Mucosa of descending colon (tissue), 3 donors: ENCODE measurements around the gene PDCD7. TPM values are rescaled to one million over a fixed set of nuclear protein-coding genes. Genes with fewer than 3 reads are reported as not detected.

Experiments
- ATAC-seq: fragments of 200-7000 bp; cut with Tn5 transposase; one replicate; pipeline ENCODE4 v1.9.1; 2020; ENCODE audit warnings: mild to moderate bottlenecking, moderate library complexity
- DNase-seq, 3 donors: peaks; one replicate each; pipeline ENCODE4 v3.0.0-alpha.2; 2020
- H3K36me3 ChIP-seq: fragments of 200-600 bp; one replicate; pipeline ENCODE4 v1.8.0; 2021; ENCODE audit warnings: low read depth, mild to moderate bottlenecking
- H3K4me1 ChIP-seq: fragments of 200-600 bp; one replicate; pipeline ENCODE4 v1.8.0; 2021; ENCODE audit warnings: low read depth, mild to moderate bottlenecking
- H3K4me3 ChIP-seq: fragments of 200-600 bp; one replicate; pipeline ENCODE4 v1.8.0; 2021; ENCODE audit warnings: mild to moderate bottlenecking
- H3K9me3 ChIP-seq: fragments of 200-600 bp; one replicate; pipeline ENCODE4 v1.8.0; 2021; ENCODE audit warnings: mild to moderate bottlenecking
- CTCF ChIP-seq: fragments of 200-600 bp; IDR thresholded peaks from one replicate; pipeline ENCODE4 v1.8.0; 2022; ENCODE audit warnings: antibody characterized with exemption, mild to moderate bottlenecking
- intact Hi-C, 2 donors: fragments of 100-400 bp; cut with DNase I in 1 of 2; cut with micrococcal nuclease in 1 of 2; formaldehyde crosslinking; loops; one replicate each; pipeline versions ENCODE4 v1.11.0 to v1.11.1; 2022; cut with DNase I, micrococcal nuclease
- total RNA-seq, 3 donors: library from RNA; stranded (reverse); fragmentation: NEBNext Ultra II Directional in 2 of 3; extraction: Animal tissue kit (Norgen Biotek cat#: 25700) in 2 of 3; gene quantifications; one replicate each; pipeline versions ENCODE4 v1.2.1 to v1.2.4, GENCODE V29; 2021 to 2023
- donor health status: DM: no; HTN: no; CAD: no; lungs with moderate emphysema.
- donor health status: DM: no; HTN: no; CAD: no.
- donor health status: DM: no; HTN: yes; CAD: no.

Gene PDCD7
- total RNA-seq, 3 donors from 2014 or later, result 12.0 to 32.9 (median 13.4) TPM

DNA sequence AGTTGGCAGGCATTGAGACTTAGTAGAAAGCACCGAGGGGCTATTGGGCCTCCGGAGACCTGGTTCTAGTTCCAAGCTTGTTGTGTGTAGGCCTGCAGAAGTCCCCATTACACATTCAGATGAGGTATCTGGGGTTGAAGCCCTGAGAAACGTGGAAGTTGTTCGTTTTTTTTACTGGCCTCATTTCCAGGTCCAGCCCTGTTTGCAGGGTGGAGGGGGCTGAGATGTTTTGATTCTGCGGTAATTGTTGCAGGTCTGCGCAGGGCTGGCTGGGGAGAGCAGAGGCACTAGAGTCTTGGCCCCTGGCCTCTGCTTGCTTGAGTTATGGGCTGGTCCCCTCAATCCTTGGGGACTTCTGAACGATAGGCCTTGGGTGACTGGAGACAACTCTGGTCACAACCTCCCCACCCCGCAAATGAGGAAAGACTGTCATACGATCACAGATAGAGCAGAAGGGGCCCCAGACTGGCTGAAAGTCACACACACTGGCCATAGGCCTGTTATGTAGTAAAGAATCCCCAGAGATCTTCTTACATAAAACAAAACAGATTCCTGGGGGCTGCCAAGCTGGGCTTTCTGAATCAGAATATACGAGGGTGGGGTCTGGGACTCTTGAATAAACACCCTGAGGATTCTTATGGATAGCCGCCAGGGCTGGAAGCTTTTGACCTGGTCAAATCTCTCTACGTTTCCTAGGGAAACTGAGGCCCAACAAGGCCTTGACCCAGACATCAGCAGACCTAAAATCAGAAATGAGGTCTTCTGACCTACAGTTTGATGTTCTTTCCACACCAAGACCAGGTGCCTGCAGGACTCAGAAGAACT, 41.5 kb downstream of the PDCD7 start:
- intact Hi-C loops, result no loop called here
- DNase-seq (no peak), ATAC-seq (no peak)
- no peaks in the 10 kb centered on the region for H3K9me3 ChIP-seq
- no peaks in the 10 kb centered on the region for H3K36me3 ChIP-seq
- no peak for TF ChIP-seq CTCF
- peaks cover 24% of the 10 kb centered on the region for H3K4me1 ChIP-seq
- H3K4me3 ChIP-seq, result no peak overlapping the region

DNA sequence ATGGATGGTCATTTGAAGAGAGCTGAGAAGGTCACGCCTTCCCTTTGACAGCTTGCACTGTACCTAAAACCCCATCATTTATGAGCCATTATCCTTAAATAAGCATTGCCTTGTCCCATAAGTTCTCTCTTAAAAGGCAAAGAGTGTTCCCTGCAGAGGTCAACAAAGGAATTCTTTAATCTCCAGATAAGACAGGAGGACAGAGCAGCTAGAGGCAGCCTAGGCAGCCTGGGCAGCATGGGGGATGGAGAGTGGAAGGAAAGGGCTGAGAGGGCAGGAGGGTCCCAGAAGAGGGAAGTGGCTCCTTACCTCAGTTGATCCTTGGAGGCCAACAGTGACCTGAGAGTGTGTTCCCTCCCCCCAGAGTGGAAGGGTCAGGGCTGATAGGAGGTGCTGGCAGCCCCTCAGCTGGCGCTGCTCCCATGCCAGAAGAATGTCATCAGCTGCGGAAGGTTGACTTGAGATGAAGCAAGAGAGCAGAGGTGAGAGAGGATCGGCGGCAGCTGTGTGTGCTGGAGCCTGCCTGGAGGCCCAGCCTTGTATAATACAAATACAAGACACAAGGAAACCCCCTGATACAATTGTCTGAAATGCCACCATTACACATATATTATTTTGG, 44.3 kb downstream of the PDCD7 start:
- H3K4me3 ChIP-seq, result no peak overlapping the region
- peaks cover 24% of the 10 kb centered on the region for H3K4me1 ChIP-seq

GRCh38 chr15:65088643-65089021, 45.0 kb downstream of the PDCD7 start:
- no peak for TF ChIP-seq CTCF
- no peaks in the 10 kb centered on the region for H3K9me3 ChIP-seq
- H3K4me1 ChIP-seq, result peaks cover 24% of the 10 kb centered on the region
- intact Hi-C loops, result loop anchor here in 1 of 2 donors (10.0 kb wide), 1 partner anchor 54 kb away; no protein-coding TSS in a partner anchor
- H3K36me3 ChIP-seq, result no peaks in the 10 kb centered on the region
- DNase-seq, result peak in 2 of 3 donors; percentile 73 to 79
- ATAC-seq, result peak; percentile 91
- H3K4me3 ChIP-seq, result no peak overlapping the region

More for the DNA sequence above, 44.3 kb downstream of the PDCD7 start:
- no peak for TF ChIP-seq CTCF
- no peaks in the 10 kb centered on the region for H3K9me3 ChIP-seq
- intact Hi-C loops, result loop anchor here in 1 of 2 donors (10.0 kb wide), 1 partner anchor 55 kb away; no protein-coding TSS in a partner anchor
- no peak for ATAC-seq
- no peaks in the 10 kb centered on the region for H3K36me3 ChIP-seq
- no peak for DNase-seq

DNA sequence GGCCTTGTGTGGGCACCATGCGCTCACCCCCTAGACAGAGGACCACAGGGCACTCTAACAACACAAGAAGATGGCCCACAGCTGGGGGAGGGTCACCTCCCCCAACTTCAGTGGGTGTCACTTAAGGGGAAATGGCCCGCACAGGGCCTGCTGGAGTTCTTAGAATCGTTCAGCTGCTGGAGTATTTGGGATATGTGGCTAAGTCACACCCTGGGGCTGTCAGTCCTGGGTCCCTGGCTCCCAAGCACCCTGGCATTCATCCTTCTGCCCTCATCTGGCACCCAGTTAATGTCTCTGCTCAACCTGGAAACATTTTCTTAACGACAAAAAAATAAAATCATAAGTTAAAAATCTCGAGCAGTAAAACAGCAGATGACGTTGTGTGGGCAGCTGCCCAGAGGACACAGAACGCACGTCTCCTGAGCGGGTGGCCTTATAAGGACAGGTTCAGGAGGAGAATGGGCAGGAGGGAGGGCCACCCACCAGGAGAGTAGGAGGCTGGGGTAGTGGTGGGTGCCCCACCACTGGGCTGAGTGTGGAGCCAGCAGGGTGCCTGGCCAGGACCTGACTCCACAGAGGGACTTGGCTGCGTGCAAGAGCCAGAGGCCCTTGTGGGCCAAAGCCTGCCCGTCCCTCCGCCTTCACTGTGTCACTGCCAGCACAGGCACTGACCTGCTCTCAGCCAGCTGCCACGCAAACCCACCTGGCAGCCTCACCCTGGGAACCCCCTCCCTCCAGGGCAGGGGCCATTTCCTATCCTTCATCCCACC, 45.5 kb downstream of the PDCD7 start:
- no peak for TF ChIP-seq CTCF
- ATAC-seq (peak; percentile 70), DNase-seq (peak in 2 of 3 donors; percentile 74 to 78)
- Histone ChIP-seq H3K36me3 (no peaks in the 10 kb centered on the region), H3K4me3 (no peak overlapping the region), H3K4me1 (peaks cover 24% of the 10 kb centered on the region), H3K9me3 (no peaks in the 10 kb centered on the region)
- intact Hi-C loops, result loop anchor here in 1 of 2 donors (10.0 kb wide), 1 partner anchor 53 kb away; no protein-coding TSS in a partner anchor

DNA sequence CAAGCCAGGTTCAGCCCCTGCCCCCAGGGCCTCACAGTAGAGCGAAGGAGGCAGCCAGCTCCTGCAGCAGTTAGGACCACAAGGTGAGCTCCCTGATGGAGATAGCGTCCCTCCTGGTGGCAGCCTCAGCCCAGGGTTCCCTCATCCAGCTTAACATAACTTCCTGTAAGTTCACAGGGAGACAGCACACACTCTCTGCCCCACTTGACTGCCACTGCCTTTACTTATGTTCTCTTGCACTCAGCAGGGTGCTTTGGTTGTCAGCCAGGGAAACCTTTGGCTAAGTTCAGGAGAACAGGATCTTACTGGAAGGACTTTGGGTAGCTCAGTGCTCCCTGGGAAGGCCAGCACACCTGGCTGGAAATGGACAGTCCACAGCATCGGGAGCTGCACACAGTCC, 46.2 kb downstream of the PDCD7 start:
- TF ChIP-seq CTCF, result no peak
- ATAC-seq, result no peak
- Histone ChIP-seq H3K9me3 (no peaks in the 10 kb centered on the region), H3K36me3 (no peaks in the 10 kb centered on the region), H3K4me3 (no peak overlapping the region), H3K4me1 (peaks cover 27% of the 10 kb centered on the region)
- no peak for DNase-seq
- intact Hi-C loops, result loop anchor here in 1 of 2 donors (10.0 kb wide), 1 partner anchor 53 kb away; no protein-coding TSS in a partner anchor
